Hepatic stellate cell (primary cell): ENCODE measurements around the gene SFXN5.
"Not testable (repeated sequence)": the region's sequence is repeated elsewhere in the genome, so short reads cannot be mapped to it uniquely, and the experiment has no call there.

Source experiments
- DNase-seq: peaks from one replicate; pipeline ENCODE4 v3.0.0; 2011; ENCODE audit warnings: low spot score

The SFXN5 gene

DNA sequence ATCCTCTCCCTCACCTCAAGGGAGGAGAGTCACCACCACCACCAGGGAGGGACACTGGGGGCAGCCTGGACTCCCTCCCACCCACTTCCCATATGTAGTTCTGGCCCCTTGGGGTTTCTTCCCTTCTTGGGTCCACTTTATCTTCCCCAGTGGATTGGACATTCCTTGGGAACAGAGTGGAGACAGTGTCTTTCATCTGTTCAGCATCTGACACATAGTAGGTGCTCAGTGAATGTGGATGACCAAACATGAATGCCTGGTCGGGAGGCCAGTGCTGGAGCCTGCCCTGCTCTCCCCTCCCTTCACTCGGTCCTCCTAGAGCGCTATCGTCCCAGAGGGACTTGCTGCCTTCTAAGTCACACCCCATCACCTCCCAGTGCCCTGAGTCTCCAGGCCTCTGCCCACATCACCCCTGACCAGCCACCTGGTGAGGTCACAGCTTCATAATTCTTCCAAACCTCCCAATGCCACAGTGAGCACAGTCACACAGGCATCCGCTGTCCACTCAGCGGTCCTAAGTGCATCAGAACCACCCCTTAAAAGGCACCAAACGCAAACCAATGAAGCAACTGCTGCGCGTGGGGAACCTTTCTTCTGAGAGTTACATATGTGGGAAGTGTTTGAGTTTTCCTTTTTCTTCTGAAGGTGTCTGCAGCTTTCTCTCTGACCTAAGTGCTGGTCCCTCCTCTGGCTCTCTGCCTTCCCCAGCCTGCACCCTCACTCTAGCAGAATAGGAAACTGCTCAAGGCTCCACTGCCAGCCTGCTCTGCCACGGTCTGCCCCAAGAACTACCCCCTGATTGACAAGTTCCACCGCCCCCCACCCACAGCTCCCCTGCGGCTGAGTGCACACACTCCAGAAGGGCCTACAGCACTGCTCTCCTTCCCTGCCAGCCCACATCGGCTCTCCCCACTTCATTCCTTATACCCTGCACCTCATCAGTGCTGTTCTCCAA is 7.2 kb upstream of the SFXN5 start:
- no peak for DNase-seq

DNA sequence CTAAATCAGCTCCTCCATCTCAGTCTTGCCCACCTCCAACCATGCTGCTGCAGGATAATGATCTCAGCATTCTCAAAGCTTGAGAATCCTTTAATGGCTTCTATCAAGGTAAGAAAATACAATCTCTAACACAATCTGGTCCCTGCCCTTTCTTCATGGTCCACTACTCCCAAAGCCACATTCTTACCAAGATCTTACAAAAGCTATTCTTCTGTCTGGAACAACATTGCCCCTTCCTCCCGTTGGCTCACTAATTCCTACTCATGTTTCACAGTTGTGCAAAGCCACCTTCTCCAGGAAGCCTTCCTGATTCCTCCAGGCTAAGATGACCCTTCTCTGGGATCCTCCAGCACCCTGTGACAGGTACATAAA is 5.9 kb upstream of the SFXN5 start:
- no peak for DNase-seq

DNA sequence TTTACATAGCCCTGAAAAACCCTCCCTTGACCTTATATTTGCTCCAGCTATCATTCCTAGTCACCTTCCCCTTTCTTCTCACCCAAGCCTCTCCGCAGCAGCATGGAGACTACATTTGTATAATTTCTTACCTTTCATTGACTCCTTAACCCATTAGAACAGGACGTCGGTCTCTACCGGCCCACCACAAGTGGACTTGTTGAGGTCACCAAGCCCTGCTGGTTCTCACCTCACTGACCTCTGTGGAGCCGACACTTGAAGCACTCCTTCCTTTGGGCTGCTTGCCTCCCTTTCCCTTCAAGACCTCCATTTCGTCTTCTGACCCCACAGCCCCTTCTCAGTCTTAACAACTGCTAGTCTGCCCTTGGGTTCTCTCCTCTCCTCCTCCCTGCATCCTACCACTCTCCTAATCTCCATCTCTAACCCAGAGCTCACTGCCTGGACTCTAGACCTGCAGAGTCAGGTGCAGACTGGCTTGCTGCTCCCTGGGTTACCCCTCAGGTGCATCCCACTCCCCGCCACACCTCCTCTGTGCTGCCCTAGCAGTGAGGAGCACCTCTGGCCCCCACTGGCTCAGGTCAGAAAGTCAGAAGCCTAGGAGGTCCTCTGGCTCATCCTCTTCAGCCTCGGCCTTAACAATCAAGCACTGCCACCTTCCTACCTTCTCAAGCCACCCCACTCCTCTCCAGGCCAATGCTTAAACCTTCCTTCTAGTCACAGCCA is 5.3 kb upstream of the SFXN5 start:
- no peak for DNase-seq

DNA sequence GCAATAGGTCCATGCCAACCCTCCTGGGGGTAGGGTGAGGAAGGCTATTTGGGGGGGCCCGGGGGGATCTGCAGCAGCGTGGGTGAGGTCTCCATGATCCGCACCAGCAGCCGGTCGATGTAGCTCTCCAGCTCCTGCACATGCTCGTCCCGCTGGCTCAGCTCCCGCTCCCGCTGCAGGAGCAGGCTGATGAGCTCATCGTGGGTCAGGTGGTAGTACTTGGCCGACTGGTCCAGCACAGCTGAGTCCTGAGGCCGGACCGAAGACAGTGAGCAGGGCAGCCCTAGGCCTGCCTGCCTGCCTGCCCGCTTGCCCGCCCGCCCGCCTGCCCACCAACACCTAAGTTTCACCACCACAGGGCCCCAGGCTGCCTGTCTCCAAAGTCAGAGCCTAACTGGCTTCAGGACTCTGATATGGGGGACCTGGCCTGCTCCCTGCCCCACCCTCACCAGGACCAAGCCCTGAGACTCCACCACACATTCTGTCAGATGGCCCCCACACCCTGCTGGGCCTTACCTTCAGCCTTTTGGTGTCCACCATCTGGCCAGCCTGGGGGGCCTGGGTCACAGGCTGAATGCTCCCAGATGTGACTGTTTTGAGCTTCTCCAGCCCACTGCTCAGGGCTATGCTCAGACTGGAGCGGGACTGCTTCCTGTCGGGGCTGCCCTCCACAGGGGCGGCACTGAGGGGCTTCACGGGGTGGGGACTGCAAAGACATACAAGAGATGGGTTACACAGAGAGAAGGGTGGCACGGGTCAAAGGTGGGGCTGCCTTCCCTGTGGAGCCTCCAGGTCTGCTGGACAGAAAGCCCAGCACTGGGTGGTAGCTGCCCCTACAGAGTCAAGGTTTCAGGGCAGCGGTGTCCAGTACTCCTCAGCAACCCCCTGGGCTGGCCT is 4.2 kb upstream of the SFXN5 start:
- no peak for DNase-seq

DNA sequence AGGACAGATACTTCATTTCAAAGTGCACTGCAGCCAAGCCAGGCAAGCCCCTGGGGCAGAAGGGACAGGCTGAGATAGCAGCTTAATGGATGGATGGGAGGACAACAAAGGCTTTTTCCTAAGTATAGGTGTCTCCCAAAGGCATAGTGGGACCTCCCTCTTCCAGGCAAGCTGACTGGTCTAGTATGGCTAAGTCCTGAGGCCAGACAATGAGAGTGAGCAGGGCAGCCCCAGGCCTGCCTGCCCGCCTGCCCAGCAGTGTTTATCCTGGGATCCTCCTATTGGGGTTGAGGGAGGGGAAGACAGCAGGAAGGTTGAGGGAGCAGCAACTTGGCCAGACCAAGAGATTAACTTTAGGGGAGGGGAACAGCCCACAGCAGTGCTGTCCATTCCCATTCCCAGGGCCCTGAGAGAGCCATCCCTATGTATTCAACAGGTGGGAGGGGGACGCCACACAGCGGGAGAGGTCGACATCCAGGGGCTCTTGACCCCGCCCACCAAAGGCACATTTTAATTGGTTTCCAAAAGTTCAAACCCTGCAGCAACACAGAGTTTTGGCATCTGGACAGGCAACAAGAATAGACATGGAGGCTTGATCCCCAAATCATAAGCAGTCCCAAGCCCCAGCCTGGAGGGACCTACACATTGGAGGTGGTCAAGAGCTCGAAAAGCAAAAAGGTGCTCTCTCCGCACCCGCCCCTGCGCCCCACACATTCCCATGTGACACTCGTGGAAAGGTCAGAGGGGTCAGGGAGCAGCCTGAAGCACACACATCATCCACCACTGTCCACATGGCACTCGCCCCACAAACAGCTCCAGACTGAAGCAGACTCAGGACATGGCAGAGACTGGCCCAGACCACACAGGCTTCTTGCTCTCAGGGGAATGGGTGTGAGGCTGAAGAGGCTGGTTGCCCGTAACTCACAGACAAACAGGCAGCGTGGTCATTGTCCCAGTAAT is 2.9 kb upstream of the SFXN5 start:
- DNase-seq = no peak

DNA sequence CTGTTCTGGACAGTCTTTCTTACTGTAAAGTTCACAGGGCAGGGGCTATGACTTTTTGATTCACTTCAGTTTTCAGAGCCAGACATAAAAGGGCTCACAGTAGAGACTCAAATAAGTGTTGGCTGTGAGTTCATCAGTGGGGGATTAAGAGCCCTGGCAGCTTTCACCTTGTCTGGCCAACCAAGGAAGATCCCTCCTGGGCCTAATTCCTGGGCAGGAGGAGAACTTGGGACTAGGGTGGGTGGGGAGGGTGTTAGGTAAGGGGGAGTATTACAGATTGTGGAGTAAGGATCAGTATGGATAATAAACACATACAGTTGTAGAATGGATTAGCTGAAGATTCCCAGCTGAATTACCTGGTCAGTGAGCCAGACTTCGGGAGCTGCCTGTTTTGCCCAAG is 904 bp upstream of the SFXN5 start:
- no peak for DNase-seq

DNA sequence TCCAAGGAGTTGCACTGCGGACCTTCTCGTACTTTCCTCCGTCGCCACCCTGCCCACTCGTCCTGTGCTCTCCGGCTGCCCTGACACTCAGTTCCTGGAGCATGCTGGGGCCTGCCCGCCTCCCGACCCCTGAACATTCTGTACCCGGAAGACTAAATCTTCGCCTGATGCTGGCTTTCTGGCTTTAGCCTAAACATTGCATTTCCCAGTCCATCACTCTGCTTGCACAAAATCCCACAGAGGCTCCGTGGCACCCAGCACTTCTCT is 550 bp upstream of the SFXN5 start:
- no peak for DNase-seq

DNA sequence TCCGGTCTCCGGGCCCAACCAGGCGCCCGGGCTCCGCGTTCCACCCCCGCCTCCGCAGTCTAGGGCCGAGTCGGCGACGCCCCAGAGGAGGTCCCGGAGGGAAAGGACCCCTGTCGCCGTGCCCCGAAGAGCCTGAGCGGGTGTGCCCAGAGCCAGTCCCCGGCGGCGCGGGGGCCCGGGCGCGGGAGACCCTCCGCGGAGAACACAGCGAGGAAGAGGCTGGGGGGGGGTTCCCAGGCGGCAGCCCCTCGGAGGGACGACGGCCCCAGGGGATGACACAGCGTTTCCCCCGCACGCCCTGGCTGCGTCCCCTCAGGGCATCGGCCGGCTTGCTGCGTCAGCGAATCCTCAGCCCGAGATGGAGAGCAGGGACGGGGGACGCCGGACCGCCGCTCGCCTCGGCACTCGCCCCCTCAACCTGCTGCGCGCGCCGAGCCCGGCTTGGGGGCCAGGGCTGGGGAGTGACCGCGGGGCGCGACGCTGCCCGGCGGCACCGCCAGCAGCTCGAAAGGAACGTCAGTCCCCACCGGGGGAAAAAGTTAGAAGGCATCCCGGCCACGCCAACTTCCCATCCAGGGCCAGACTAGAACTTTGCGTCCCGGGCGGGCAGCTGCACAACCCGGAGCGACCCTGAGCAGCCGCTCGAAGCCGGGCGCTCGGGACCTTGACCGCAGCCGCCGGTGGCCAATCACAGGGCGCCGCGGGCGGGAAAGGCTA is 711 bp downstream of the SFXN5 start:
- peak; percentile 54 for DNase-seq

DNA sequence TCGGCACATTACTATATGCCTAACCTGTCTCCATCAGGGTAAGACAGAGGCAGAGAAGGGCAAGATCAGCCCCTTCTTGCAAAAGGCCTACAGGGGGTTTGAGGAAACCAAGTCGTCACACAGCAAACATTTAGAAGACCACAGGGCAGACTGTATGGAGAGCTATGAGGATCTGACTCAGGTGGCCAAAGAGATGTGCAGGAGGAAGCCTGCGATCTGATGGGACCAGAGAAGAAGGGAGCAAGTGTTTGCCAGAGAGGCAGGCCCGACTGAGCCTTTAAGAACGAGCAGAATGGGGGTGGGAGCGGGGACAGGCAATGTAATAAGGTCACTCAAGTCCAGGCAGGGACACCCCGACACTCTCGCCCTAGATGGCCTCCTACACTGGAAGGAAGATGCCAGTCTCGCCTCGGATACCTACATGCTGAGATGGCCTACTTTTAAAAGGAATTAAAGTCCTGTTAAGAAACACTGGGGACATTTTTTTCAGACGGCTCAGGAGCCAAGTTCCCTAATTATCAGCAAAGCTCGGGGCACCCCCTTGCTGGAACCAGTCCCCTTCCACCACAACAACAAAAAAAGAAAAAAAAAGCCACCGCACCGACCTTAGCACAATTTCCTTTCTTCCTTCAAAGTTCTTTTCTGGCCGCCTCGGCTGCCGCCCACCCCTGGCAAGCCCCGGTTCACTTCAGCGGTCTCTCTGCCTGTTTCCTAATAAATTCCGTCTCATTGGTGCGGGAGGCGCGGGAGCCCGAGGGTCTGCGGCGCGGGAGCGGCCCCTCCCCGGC is 1.5 kb downstream of the SFXN5 start:
- no peak for DNase-seq

DNA sequence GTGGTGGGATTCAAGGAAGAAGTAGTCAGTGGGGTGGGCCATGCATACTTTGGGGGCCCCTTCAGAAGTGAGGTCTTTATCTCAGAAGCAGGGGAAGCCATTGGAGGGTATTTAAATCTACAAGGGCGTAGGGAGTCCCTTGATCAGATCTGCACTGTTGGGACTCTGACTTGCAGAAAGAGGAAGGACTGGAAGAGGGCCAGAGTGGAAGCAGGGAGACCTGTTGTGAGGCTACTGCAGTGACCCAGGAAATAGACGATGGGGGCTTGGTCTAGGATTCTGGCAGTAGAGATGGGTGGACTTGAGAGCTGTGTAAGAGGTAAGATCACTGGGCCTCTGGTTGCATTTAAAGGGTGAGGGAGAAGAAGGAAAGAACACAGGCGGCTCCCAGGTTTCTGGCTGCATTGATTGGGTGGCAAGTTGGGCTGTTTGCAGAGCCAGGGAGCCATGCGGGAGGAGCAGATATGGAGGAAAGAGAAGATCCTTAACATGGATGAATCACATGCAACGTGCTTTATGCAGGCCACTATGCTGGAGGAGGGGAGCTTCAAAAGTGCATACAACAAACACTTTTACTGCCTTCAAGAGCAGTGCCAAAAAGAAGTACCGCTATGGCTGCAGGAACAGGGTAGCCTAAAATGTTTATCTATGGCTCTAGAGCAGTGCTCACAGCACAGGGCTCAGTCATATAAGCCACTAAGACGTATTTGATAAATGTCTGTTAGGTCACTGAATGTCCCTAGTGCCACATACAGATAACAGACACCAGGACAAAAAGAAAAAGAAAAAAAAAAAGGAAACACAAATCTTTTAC is 2.3 kb downstream of the SFXN5 start:
- DNase-seq = no peak

DNA sequence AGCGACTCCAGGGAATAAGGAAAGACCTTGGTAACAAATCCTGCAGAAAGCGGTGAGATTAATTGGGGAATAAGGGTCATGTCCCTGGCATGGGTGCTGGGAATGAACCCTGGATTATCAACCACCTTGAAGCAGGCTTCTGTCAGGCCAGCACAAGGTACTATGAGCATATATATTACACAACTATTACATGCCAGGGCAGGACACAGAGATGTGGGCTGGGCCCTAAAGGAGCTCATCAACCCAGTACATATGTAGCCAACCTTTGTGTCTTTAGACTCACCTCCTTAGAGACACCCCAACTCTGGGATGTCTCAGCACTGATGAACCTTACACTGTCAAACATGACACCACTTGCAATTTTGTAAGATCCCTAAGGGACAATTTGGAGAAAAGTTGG is 3.4 kb downstream of the SFXN5 start:
- no peak for DNase-seq

DNA sequence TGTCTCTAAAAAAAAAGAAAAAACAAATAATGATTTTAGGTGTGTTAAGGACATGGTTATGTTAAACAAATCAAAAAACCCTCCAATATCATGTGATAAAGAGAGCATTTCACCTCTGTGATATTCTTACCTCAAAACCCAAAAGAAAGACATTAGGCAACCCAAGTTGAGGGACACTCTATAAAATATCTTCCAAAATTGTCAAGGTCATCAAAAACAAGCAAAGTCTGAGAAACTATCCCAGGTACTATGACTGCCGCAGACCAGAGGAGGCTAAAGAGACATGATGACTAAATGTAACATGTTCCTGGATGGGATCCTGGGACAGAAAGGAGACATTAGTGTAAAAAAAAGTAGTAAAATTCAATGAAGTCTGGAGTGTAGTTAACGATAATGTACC is 4.5 kb downstream of the SFXN5 start:
- no peak for DNase-seq

DNA sequence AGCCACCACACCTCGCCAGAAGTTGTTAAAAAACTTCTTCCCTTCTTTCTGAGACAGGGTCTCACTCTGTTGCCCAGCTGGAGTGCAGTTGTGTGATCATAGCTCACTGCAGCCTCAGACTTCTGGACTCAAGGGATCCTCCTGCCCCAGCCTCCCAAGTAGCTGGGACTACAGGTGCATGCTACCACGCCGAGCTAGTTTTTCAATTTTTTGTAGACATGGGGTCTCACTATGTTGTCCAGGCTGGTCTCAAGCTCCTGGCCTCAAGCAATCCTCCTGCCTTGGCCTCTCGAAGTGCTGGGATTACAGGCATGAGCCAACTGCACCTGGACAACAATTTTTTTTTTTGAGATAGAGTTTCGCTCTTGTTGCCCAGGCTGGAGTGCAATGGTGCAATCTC is 6.4 kb downstream of the SFXN5 start:
- DNase-seq = not testable (repeated sequence)

DNA sequence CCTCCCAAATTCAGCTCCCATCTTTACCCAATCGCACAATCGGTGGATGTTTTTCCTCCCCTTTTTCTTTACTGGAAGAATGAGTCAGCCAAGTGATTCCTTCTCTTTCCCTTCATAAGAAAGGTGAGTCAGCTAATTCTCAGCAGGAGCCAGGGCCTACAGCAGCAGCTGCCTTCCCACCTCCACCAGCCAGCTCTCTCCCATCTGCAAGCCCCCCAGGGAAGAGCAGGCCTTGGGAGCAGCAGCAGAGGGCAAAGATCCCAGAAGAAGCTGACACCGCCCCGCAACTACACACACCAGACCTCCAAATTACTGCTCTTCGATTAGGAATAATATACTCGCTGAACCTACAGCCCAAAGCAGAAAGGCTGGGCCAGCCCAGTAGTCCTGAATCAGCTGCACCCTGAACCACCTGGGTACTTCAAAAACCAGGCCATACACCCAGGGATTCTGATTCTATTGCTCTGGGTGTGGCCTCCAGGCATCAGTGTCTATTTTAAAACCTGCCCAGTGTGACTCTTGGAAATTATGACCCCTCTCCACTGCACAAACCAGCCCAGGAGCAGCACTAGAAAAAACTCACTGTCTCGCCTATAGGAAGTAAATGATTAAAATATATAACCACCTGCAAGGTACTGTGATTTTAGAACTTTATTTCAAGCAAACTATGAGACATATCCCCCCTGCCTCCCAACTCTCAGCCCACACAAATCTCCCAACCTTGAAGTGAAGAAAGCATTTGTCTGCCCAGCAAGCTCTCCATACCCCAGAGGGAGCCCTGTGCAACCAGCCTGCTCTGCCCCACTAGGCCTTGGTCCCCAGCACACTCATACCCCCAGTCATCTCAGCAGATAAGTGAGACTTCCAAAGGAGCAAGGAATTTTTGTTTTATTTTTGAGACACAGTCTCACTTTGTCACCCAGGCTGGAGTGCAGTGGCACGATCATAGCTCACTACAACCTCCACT is 7.3 kb downstream of the SFXN5 start:
- peak; percentile 67 for DNase-seq

DNA sequence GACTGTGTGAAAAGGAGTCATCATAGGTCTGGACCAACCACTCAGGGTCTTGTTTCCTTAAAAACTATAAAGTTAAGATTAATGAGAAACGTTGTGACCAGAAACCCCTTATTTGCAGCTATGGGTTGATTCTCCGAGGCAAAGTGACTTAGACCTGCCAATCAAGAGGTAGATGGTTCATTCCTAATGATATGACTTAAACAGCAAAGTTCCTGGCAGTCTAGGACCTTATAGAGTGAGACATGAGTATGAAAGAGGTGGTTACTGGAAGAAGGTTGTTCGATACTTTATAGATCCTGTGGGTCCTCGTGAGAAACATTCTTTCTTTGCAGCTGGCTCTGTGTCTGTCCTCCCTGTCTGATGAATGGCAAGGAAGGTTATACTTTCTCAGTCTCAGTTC is 8.0 kb downstream of the SFXN5 start:
- no peak for DNase-seq

DNA sequence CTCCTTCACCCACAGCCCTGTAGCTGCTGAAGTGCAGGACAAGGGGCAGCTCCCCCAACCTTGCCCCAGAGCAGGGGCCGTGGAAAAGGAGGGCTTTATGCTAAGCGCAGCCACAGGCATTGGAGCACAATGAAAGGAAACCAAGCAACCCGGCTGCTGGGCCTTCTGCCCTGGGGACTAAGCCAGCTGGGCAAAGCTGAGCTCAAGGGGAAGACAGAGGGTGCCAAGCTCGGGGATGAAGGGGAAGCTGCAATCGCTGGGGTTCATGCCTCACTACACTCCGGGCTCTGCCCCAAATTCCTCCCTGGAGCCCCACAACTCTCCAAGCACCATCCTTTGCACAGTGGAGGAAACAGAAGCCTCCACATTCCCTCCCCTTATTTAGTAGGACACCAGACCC is 12.4 kb downstream of the SFXN5 start:
- DNase-seq = no peak

DNA sequence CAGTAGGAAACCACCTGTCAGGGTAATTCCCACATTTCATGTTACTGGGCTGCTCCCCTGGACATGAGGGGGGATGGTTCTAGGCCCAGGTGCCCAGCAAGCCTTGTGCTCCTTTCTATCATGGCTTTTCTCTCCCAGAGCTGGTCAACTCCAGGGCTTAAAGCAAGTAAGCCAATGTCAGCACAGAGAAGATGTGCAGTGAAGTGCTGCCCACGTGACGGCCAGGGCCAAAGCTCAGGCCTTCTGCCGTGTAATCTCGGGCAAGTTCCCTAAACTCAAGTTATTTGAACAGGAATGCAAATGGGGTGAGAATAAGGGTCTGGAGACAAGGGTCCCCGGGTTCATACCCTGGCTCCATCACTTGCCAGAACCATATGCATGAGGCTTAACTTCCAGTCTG is 16.5 kb downstream of the SFXN5 start:
- no peak for DNase-seq
